ENCODE measurements around the gene PARN. TPM values are rescaled to one million over a fixed set of nuclear protein-coding genes. Genes with fewer than 3 reads are reported as not detected.

Gene PARN
- polyA plus RNA-seq, 1 experiment: 33.9 TPM

DNA sequence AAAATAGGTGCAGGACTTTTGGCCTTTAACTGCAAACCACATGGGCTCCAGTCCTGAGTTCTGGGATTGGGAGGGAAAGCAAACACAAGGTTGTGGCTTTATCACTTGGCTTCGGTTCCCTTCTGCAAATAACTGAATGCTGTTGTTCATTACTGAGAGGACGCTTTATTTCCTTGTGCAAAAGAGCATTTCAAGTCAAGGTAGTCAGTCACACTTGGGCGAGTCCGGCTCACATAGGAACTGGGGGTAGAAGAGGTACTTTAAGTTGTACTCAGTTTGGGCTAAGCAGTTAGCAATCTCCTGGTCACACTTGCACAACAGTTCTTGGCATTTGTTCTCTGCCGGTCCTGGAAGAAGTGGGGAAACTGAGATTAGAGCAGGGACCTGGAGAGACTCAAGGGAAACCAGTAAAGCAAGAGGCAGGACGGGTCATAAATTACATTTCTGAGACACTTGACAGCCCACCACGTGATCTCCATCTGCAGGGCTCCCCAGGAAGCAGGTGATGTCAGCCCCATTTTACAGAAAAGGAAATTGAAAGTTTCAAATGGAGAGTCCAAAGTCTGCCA lies 42.4 kb upstream of the PARN start:
- DNase-seq (ENCODE audit: low read depth, low spot score): no peak
- Histone ChIP-seq H3K4me3 (ENCODE audit: low read depth, low read length) (no peak overlapping the region), H3K27ac (ENCODE audit: low read depth, low read length) (no peak overlapping the region), H3K9me3 (ENCODE audit: control insufficient read depth, insufficient read depth, low read length) (no peaks in the 10 kb centered on the region), H3K27me3 (ENCODE audit: control insufficient read depth, insufficient read depth, low read length) (no peaks in the 10 kb centered on the region)
- POLR2A ChIA-PET: no interaction called here
- TF ChIP-seq, protein P1, sequence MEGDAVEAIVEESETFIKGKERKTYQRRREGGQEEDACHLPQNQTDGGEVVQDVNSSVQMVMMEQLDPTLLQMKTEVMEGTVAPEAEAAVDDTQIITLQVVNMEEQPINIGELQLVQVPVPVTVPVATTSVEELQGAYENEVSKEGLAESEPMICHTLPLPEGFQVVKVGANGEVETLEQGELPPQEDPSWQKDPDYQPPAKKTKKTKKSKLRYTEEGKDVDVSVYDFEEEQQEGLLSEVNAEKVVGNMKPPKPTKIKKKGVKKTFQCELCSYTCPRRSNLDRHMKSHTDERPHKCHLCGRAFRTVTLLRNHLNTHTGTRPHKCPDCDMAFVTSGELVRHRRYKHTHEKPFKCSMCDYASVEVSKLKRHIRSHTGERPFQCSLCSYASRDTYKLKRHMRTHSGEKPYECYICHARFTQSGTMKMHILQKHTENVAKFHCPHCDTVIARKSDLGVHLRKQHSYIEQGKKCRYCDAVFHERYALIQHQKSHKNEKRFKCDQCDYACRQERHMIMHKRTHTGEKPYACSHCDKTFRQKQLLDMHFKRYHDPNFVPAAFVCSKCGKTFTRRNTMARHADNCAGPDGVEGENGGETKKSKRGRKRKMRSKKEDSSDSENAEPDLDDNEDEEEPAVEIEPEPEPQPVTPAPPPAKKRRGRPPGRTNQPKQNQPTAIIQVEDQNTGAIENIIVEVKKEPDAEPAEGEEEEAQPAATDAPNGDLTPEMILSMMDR (IDR thresholded peaks at IDR 0.05; ENCODE audit: low read depth, low read length): no peak
- CTCF ChIA-PET: interaction anchor here (0.7 kb wide), 1 partner anchor 749 kb away, joined by 6 read pairs; no protein-coding TSS in a partner anchor

DNA sequence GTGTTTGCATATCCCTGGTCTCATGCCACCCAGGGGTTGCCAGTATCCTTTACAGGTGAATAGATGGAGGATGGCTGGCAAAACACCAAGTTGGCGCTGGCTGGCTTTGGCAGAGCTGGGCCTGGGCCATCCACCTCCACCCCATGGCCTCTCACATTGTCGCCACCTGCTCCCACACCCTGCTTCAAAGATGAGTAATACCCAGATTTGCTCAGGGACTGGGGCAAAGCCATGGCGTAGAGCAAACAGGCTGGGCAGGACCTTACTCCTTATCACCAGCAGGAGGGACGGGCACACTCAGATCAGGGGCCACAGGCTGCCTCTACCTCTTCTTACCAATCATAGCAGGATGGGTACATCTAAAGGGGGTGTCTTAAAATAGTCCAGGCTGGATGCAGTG lies 39.7 kb upstream of the PARN start:
- CTCF ChIA-PET: no interaction called here
- POLR2A ChIA-PET: no interaction called here
- no peak overlapping the region for H3K4me3 ChIP-seq (ENCODE audit: low read depth, low read length)
- H3K27ac ChIP-seq (ENCODE audit: low read depth, low read length): no peak overlapping the region
- DNase-seq (ENCODE audit: low read depth, low spot score): no peak
- H3K27me3 ChIP-seq (ENCODE audit: control insufficient read depth, insufficient read depth, low read length): no peaks in the 10 kb centered on the region
- TF ChIP-seq, protein P1 (IDR thresholded peaks at IDR 0.05; ENCODE audit: low read depth, low read length): 0 out of 2 replicates have a peak, but pooled peaks have one; percentile 6
- H3K9me3 ChIP-seq (ENCODE audit: control insufficient read depth, insufficient read depth, low read length): no peaks in the 10 kb centered on the region

DNA sequence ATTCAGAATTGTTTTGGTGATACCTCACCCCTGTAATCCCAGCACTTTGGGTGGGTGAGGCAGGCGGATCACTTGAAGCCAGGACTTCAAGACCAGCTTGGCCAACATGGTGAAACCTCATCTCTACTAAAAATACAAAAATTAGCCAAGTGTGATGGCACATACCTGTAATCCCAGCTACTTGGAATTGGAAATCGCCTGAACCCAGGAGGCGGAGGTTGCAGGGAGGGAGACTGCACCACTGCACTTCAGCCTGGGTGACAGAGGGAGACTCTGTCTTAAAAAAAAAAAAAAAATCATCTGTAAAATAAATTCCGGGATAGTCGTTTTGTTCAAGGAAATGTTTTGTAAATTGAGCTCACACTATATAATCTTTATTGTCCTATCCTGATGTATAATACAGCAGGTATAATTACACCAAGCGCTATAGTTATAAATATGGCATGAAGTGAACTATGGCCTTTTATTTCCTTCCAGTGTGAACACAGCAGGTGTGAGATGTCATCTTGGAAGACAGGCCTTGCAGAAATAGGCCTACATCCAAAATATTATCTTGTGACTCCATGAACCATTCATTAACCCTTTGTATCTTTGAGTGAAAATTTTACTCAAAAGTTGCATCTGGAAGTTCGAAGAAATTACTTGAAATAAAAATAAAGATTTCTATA lies 38.6 kb upstream of the PARN start:
- ChIA-PET POLR2A (no interaction called here), CTCF (no interaction called here)
- Histone ChIP-seq H3K4me3 (ENCODE audit: low read depth, low read length) (no peak overlapping the region), H3K27ac (ENCODE audit: low read depth, low read length) (no peak overlapping the region), H3K27me3 (ENCODE audit: control insufficient read depth, insufficient read depth, low read length) (no peaks in the 10 kb centered on the region), H3K9me3 (ENCODE audit: control insufficient read depth, insufficient read depth, low read length) (no peaks in the 10 kb centered on the region)
- TF ChIP-seq, protein P1 (IDR thresholded peaks at IDR 0.05; ENCODE audit: low read depth, low read length): no peak
- DNase-seq (ENCODE audit: low read depth, low spot score): no peak

DNA sequence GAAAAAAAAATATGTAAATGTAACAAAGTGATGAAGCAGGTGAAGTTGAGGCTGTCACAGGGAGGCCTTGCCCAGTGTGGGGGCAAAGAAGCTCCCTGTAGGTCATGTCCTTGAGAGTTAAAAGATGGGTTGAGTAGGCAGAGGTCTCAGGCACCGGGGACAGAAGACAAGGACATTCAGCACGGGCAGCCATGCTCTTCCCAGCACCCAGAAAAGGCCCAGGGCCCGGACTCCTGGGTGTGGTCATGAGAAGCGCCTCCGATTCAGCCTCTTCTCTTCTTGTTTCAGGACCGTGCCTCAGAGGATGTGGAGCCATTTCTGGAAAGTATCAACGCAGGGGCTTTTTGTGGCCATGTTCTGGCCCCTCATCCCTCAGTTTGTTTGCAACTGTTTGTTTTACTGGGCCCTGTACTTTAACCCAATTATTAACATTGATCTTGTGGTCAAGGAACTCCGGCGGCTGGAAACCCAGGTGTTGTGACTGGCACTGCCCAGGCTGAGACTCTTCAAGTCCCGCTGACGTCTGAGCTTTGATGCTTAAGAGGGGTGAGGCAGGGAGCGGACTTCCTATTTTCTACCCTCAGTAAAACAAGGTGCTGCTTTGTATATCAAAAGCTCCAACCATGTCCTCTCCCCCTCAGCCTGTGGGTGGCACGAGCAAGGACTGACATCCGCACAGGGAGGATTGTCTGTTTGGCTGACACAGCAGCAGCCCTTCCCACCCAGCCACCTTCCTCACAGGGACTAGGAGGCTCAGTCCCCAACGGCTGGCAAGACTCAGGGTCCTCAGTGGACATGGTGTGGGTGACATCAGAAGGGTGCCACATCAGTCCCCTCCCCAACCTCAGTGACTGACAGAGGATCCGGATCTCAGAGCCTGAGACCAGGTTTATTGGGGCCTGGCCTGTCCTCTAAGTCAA lies 37.5 kb upstream of the PARN start:
- Histone ChIP-seq H3K9me3 (ENCODE audit: control insufficient read depth, insufficient read depth, low read length) (no peaks in the 10 kb centered on the region), H3K27ac (ENCODE audit: low read depth, low read length) (no peak overlapping the region), H3K4me3 (ENCODE audit: low read depth, low read length) (no peak overlapping the region), H3K27me3 (ENCODE audit: control insufficient read depth, insufficient read depth, low read length) (no peaks in the 10 kb centered on the region)
- POLR2A ChIA-PET: interaction anchor here (0.5 kb wide), 1 partner anchor 78 kb away, joined by 3 read pairs; no protein-coding TSS in a partner anchor
- DNase-seq (ENCODE audit: low read depth, low spot score): no peak
- CTCF ChIA-PET: no interaction called here
- TF ChIP-seq, protein P1 (IDR thresholded peaks at IDR 0.05; ENCODE audit: low read depth, low read length): no peak

All from AG04450 (cell line).